Activated naive CD4-positive, alpha-beta T cell treated with anti-CD3 and anti-CD28 coated beads, Interleukin-2, amount 10 ng/mL, durations not matched to agents 5 hours and 36 hours (primary cell): Measurements from ENCODE around the gene CLEC4D. TPM values are rescaled to one million over a fixed set of nuclear protein-coding genes. Genes with fewer than 3 reads are reported as not detected.

ENCODE experiments used
- total RNA-seq, 2 experiments: library from RNA; stranded (reverse); gene quantifications; one replicate each; pipeline ENCODE4 v1.2.3, GENCODE V29; 2021

The CLEC4D gene
- under 1 TPM in 1 of 2 experiments, not detected in 1; 0.23 TPM for total RNA-seq

DNA sequence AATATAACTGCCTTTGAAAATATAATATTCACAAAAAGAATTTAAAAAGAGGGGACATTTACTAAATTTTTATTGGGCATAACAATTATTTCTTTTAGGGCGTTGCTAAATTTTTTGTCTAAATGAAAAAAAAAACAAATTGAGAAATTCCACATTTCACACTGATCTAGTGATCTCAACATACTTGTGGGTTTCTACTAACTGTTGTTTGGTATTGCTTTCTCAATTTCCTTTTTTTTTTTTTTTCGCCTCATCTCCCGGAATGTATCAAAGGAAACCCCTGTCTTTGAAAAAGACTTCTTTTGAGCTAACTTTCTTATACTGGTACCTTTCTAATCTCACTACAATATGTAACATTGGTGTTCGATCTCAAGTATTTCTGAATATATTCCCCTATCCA is at the start of gene CLEC4D:
TSS of gene CLEC4D (plus strand) at position 248 of the 400 bp plus-strand sequence. CDS start 230 bp downstream, outside the sequence.

GRCh38 chr12:8540831-8541230 is 27.5 kb downstream of the CLEC4D start, which contains the start of gene CLEC4E:
Gene CLEC4E, minus strand, starts transcription at chr12:8540905. Its CDS starts 108 bp downstream, at chr12:8540797.

Other genes with a start within 250 kb of the CLEC4D start
- gene CLEC6A, start 57.5 kb upstream of the CLEC4D start, total RNA-seq: under 1 TPM in 1 of 2 experiments, not detected in 1; 0.17 TPM
- not detected for gene CLEC4E, start 27.4 kb downstream of the CLEC4D start, total RNA-seq
- under 1 TPM; 0.43 to 0.82 TPM for gene AICDA, start 99.4 kb downstream of the CLEC4D start, total RNA-seq
- gene MFAP5, start 149.3 kb downstream of the CLEC4D start, total RNA-seq: not detected
- 1 to 10 TPM; 7.6 to 9.4 TPM for gene RIMKLB, start 184.5 kb downstream of the CLEC4D start, total RNA-seq